ENCODE data around the gene PDE4D.

- TF ChIP-seq CTCF (IDR thresholded peaks at IDR 0.05) (no peak), EZH2phosphoT487 (IDR thresholded peaks at IDR 0.05) (no peak), EZH2 (IDR thresholded peaks at IDR 0.05) (no peak)
These were observed 639.9 kb downstream of the PDE4D start for GRCh38 chr5:59253625-59254024.

Data from neural progenitor cell (in vitro differentiated cells).